HTERT RPE-1 (cell line): Measurements from ENCODE around the gene ZNF485.

Experiments used
- in situ Hi-C: fragments of 300-500 bp; cut with MboI; formaldehyde crosslinking; loops from 4 replicates; pipeline ENCODE4 v1.14.3; 2020; ENCODE audit warnings: low sequenced_read_pairs

The ZNF485 gene

DNA sequence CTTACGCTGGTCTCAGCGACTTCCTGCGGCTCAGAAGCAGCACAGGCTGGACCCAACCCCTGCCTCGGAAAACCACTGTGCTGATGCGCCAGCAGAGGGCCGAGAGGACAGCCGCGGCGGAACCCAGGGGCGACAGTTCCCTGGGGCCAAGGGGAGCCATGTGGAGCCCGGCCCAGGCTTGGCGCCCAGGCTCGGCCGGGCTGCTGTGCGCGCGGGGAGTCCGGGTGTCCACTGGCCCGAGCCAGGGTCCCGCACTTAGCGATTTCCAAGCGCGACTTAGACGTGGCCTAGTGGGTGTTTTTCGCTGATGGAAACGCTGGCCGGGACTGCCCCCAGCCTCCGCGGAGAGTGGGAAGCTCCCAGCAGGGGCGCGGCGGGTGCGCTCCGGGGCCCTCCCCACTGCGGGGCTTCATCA, 61.1 kb downstream of the ZNF485 start:
- in situ Hi-C loops, result no loop called here
